GM12873 (cell line): Measurements from ENCODE around the gene DDX47.

Source experiments
- CTCF ChIP-seq: IDR thresholded peaks from 2 replicates; pipeline ENCODE4 v1.5.1; 2012; ENCODE audit warnings: low read depth, mild to moderate bottlenecking, moderate library complexity, low read length, control low read depth; ENCODE audit not compliant: insufficient read depth; ENCODE audit errors: missing control alignments

DDX47 gene

GRCh38 chr12:12872934-12873275 lies 59.8 kb downstream of the DDX47 start:
- no peak for TF ChIP-seq CTCF

GRCh38 chr12:12874029-12874428 lies 60.9 kb downstream of the DDX47 start:
- TF ChIP-seq CTCF: no peak

GRCh38 chr12:12877153-12877768 lies 64.1 kb downstream of the DDX47 start:
- no peak for TF ChIP-seq CTCF

GRCh38 chr12:12877781-12878455 lies 64.8 kb downstream of the DDX47 start:
- no peak for TF ChIP-seq CTCF
